Activated CD8-positive, alpha-beta memory T cell treated with anti-CD3 and anti-CD28 coated beads, Interleukin-2, amount 50 U/mL, for 4 hours (primary cell): Measurements from ENCODE around the gene GPRC5B.

Experiments used
- DNase-seq: peaks from one replicate; pipeline ENCODE4 v3.0.0-alpha.2; 2020

Gene GPRC5B

GRCh38 chr16:19809121-19809635 is 75.5 kb downstream of the GPRC5B start:
- DNase-seq: no peak

GRCh38 chr16:19808061-19808641 is 76.5 kb downstream of the GPRC5B start:
- DNase-seq: no peak
